ENCODE data around the gene CYP4F22. TPM values are rescaled to one million over a fixed set of nuclear protein-coding genes. Genes with fewer than 3 reads are reported as not detected.
"Not testable (repeated sequence)": the region's sequence is repeated elsewhere in the genome, so short reads cannot be mapped to it uniquely, and the experiment has no call there.

Gene CYP4F22
- total RNA-seq, result under 1 TPM; 0.24 to 0.86 TPM

DNA sequence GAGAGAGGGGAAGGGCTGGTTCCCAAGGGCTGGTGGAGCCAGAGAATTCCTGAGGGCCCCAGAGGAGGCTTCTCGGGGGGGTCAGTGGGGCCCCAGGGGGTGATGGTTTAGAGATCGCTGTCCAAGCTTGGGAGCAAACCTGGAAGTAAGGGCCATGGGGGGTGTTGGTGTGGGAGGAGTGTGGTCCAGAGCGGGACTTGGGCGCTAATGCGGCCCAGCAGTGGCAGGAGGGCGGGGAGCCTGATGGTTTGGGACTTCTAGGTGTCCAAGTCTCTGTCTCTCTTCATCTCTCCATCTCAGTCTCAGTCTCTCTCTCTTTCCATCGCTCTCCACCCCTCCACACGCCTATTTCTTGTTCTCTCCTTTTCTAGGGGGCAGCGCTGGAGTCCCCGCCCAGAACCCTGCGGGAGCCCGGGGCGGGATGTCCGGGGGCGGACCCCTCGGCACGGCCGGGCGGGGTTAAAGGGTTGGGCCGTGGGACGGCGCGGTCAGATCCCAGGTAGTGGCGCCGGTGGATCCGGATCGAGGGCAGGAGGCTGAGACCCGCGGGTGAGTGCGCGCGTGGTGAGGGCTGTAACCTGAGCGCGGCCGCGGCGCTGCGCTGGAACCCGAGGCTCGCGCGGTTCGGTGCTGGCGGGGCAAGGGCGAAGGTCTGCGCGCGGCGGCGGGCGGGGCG is at the start of gene CYP4F22:
Gene CYP4F22, plus strand, starts transcription at position 491 of the 676 bp plus-strand sequence. CDS start 16,812 bp downstream, outside the sequence.
- Mint-ChIP-seq H3K9me3 (no peaks in the 10 kb centered on the region), H3K36me3 (no peaks in the 10 kb centered on the region), H3K4me1 (ENCODE audit: low read depth in 2 of 2) (peaks cover 9 to 17% of the 10 kb centered on the region in 2 donors), H3K27ac (no peak within 1 kb of the TSS), H3K4me3 (peak within 1 kb of the TSS; percentile 69), H3K27me3 (peaks cover 8 to 11% of the 10 kb centered on the region in 2 donors)
- ATAC-seq, result peak; percentile 70 to 75
- DNase-seq (ENCODE audit: low spot score), result peak; percentile 63

GRCh38 chr19:15461694-15462093 is 46.6 kb upstream of the CYP4F22 start:
- Mint-ChIP-seq H3K4me1 (ENCODE audit: low read depth in 2 of 2) (peaks cover 27 to 32% of the 10 kb centered on the region in 2 donors), H3K36me3 (no peaks in the 10 kb centered on the region)

DNA sequence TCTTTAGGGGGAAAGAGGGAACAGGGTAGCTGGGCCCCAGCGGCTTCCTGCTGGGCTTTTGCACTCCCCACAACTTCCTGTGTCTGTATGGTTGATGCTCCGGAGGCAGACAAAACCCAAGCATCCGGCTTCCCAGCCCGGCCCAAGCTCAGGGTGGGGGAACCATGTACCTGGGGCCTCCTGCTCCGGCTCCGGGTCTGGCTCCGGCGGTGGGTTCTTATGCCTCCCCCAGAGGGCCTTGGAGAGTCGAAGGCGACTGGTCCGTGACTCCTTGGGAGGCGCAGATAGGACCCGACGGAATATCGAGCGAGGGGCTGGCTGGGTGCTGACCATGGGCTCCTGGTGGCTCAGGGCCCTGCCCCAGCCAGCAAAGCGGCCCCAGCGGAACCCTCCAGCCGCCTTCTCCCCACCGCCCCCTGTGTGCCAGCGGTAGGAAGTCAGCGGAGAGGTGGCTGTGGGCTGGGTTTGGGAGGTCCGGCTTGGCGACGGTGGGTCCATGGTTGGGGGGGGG is 44.4 kb upstream of the CYP4F22 start:
- Mint-ChIP-seq H3K27me3 (peaks cover 0 to 1% of the 10 kb centered on the region in 2 donors), H3K4me1 (ENCODE audit: low read depth in 2 of 2) (peaks cover 49 to 51% of the 10 kb centered on the region in 2 donors), H3K36me3 (no peaks in the 10 kb centered on the region), H3K27ac (peak overlapping the region; percentile 94 to 95), H3K9me3 (no peaks in the 10 kb centered on the region), H3K4me3 (peak overlapping the region; percentile 95)
- DNase-seq (ENCODE audit: low spot score), result peak; percentile 86
- peak; percentile 88 to 89 for ATAC-seq

More at GRCh38 chr19:15461694-15462093, 46.6 kb upstream of the CYP4F22 start:
- no peak for ATAC-seq
- no peaks in the 10 kb centered on the region for H3K27me3 Mint-ChIP-seq
- no peak for DNase-seq (ENCODE audit: low spot score)
- peak overlapping the region; percentile 94 to 95 for H3K27ac Mint-ChIP-seq
- no peaks in the 10 kb centered on the region for H3K9me3 Mint-ChIP-seq
- H3K4me3 Mint-ChIP-seq, result peak overlapping the region; percentile 17

DNA sequence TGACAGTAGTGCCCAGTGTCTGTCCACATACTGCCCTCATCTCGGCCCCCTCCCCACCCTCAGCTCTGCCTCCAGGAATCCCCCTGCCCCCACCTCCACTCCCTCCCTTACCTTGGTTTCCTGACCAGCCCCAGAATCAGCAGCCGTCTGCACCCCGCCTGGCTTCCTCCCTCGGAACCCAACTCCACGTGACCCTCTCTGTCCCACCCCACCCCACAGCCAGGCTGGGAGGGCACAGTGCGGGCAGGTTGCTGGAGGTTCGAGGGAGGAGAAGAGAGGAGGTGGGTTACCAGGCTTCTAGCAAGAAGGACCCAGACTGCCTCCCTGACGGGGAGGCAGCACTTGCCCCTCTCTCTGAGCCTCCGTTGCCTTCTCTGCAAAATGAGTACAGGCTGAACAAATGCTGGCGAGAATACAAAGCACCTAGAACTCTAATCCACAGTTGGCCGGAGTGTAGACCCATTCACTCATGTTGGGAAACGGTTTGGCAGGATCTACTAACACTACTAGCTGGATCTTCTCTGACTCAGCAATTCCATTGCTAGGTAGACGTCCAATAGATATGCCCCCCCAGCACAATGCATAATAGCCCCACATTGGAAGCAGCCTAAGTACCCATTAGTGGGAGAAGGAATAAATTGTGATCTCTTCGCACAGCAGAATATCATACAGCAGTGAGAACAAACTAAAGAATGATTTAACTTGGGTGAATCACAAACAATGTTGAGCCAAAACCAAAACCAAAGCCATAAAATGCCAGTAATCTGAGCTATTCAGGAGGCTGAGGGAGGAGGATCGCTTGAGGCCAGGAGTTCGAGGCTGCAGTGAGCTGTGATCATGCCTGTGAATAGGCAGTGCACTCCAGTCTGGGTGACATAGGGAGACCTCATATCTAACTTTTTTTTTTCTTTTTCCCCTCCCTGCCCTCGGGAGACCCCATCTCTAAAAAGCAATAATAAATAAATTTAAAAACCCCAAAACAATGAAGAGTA is 43.6 kb upstream of the CYP4F22 start, which contains the start of gene RASAL3:
Gene RASAL3, minus strand, starts transcription at position 151 of the 992 bp plus-strand sequence. CDS start 186 bp downstream, outside the sequence.
- Mint-ChIP-seq H3K27ac (peak within 1 kb of the TSS; percentile 94 to 95), H3K36me3 (no peaks in the 10 kb centered on the region), H3K9me3 (no peaks in the 10 kb centered on the region), H3K4me1 (ENCODE audit: low read depth in 2 of 2) (peaks cover 54% of the 10 kb centered on the region in 2 donors), H3K4me3 (peak within 1 kb of the TSS; percentile 95), H3K27me3 (peaks cover 0 to 6% of the 10 kb centered on the region in 2 donors)
- ATAC-seq, result peak; percentile 82 to 83
- peak; percentile 81 for DNase-seq (ENCODE audit: low spot score)

GRCh38 chr19:15466851-15467733 is 41.2 kb upstream of the CYP4F22 start:
- DNase-seq (ENCODE audit: low spot score), result peak; percentile 67
- Mint-ChIP-seq H3K9me3 (no peaks in the 10 kb centered on the region), H3K36me3 (no peaks in the 10 kb centered on the region), H3K27ac (peak overlapping the region; percentile 75 to 84), H3K4me1 (ENCODE audit: low read depth in 2 of 2) (peaks cover 51 to 54% of the 10 kb centered on the region in 2 donors), H3K4me3 (peak overlapping the region; percentile 74), H3K27me3 (peaks cover 0 to 8% of the 10 kb centered on the region in 2 donors)
- peak; percentile 62 to 64 for ATAC-seq

DNA sequence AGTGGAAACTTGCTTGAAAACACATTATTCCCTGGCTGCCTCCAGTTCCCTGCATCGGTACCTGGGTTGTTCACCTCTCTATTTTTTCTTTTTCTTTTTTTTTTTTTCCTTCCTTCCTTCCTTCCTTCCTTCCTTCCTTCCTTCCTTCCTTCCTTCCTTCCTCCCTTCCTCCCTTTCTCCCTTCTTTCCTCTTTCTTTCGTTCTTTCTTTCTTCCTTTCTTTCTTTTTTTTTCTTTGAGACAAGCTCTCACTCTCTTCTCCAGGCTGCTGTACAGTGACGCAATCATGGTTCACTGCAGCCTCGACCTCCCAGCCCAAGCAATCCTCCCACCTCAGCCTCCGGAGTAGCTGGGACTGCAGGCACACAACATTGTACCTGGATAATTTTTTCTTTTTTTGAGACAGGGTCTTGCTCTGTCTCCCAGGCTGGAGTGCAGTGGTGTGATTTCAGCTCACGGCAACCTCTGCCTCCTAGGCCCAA is 40.6 kb upstream of the CYP4F22 start:
- ATAC-seq, result no peak

DNA sequence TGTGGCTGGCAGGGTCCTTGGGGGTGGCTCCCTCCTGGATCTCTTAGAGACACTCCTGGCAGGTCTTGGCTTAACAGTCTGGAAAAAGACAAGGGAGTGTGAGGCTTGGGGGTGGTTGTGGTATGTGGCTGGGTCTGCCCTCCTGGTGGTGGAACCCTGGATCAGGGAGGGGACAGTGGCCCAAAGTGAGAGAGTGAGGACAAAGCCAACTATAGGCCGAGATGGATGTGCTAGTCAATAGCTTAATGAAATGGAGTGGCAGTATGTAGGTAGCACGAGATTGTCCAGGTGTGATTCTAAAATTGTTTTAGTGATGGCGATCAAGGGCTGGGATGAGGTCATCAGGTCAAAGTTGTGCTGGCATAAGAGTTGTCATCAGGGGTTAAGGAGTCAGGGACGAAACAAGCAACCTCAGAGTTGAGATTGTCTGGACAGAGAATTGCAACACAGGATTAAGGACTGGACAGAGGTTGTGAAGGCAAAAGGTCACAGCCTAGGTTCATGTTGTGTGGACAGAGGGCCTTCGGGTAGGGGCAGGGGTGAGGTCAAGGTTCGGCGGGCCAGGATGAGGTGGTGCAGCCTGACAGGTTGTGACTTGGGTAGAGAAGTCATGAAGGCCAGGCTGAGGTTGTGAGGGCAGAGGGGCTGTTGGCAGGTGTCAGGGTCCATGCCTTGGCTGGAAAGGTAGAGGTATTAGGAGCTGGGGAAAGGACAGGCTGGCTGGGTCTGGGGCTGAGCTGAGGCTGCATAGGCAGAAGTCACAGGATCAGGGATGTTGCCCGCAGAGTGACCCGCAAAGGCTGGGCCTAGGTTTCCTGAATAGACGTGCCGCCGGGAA is 39.4 kb upstream of the CYP4F22 start:
- DNase-seq (ENCODE audit: low spot score) (peak; percentile 51), ATAC-seq (no peak)
- H3K9me3 Mint-ChIP-seq, result no peaks in the 10 kb centered on the region
- peaks cover 44 to 46% of the 10 kb centered on the region in 2 donors for H3K4me1 Mint-ChIP-seq (ENCODE audit: low read depth in 2 of 2)
- H3K27ac Mint-ChIP-seq, result peak overlapping the region; percentile 22 to 84
- H3K4me3 Mint-ChIP-seq, result peak overlapping the region; percentile 80
- no peaks in the 10 kb centered on the region for H3K36me3 Mint-ChIP-seq
- H3K27me3 Mint-ChIP-seq, result peaks cover 0 to 8% of the 10 kb centered on the region in 2 donors

More for the DNA sequence above, 40.6 kb upstream of the CYP4F22 start:
- Mint-ChIP-seq H3K4me3 (peak overlapping the region; percentile 80), H3K27me3 (peaks cover 0 to 8% of the 10 kb centered on the region in 2 donors), H3K36me3 (no peaks in the 10 kb centered on the region), H3K27ac (peak overlapping the region; percentile 75 to 84), H3K9me3 (no peaks in the 10 kb centered on the region), H3K4me1 (ENCODE audit: low read depth in 2 of 2) (peaks cover 48 to 51% of the 10 kb centered on the region in 2 donors)
- peak; percentile 16 for DNase-seq (ENCODE audit: low spot score)

DNA sequence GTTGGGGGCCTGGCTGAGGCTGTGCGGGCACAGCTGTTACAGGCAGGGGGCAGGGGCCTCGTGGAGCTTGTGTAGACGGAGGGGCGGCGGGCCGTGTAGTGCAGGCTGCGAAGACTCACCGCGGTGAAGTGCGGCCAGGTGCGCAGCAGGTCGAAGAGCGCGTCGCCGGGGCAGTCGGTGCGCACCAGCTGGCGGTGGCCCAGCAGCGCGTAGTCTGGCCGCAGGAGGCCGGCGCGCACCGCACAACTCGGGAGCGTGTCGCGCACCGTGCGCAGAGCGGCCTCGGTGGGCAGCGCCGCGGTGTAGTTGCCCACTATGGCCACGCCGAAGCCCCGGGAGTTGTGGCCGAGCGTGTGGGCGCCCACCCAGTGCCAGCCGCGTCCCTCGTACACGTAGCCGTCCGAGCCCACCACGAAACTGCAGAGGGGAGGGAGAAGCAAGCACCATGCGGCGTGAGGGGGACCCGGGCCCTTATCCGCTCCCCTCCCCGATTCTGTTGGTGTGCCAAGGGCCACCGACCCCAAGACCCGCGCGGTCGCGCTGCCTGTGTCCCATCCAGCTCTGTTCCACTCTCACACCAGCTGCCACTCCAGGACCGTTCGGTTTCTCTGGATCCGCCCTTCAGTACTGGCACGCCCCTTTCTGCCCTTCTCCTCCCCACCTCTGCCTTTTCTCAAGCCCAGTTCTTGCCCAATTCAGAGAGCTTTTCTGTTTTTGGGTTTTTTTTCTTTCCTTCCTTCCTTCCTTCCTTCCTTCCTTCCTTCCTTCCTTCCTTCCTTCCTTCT is 38.6 kb upstream of the CYP4F22 start:
- Mint-ChIP-seq H3K4me3 (peak overlapping the region; percentile 80), H3K4me1 (ENCODE audit: low read depth in 2 of 2) (peaks cover 41 to 43% of the 10 kb centered on the region in 2 donors), H3K27me3 (peaks cover 0 to 8% of the 10 kb centered on the region in 2 donors), H3K27ac (peak overlapping the region; percentile 22 to 84), H3K36me3 (no peaks in the 10 kb centered on the region), H3K9me3 (no peaks in the 10 kb centered on the region)
- ATAC-seq, result peak; percentile 68 to 77
- DNase-seq (ENCODE audit: low spot score), result peak; percentile 60

GRCh38 chr19:15471639-15472101 is 36.7 kb upstream of the CYP4F22 start:
- peak; percentile 55 for DNase-seq (ENCODE audit: low spot score)
- Mint-ChIP-seq H3K27ac (no peak overlapping the region), H3K27me3 (peaks cover 0 to 8% of the 10 kb centered on the region in 2 donors), H3K36me3 (no peaks in the 10 kb centered on the region), H3K4me3 (no peak overlapping the region), H3K9me3 (no peaks in the 10 kb centered on the region), H3K4me1 (ENCODE audit: low read depth in 2 of 2) (peaks cover 40 to 43% of the 10 kb centered on the region in 2 donors)
- no peak for ATAC-seq

- H3K36me3 Mint-ChIP-seq; ATAC-seq; DNase-seq (ENCODE audit: low spot score); H3K27me3 Mint-ChIP-seq; H3K4me3 Mint-ChIP-seq; H3K9me3 Mint-ChIP-seq: not testable (repeated sequence)
- Mint-ChIP-seq H3K27ac (peak overlapping the region in 1 of 2 donors; percentile 9), H3K4me1 (ENCODE audit: low read depth in 2 of 2) (peaks cover 25 to 26% of the 10 kb centered on the region in 2 donors)
Measured at GRCh38 chr19:15473821-15474220, 34.5 kb upstream of the CYP4F22 start.

GRCh38 chr19:15475169-15475568 is 33.2 kb upstream of the CYP4F22 start:
- no peak for DNase-seq (ENCODE audit: low spot score)

More at GRCh38 chr19:15475169-15475568, 33.2 kb upstream of the CYP4F22 start:
- no peaks in the 10 kb centered on the region for H3K9me3 Mint-ChIP-seq
- H3K4me1 Mint-ChIP-seq (ENCODE audit: low read depth in 2 of 2), result peaks cover 12 to 17% of the 10 kb centered on the region in 2 donors
- no peak for ATAC-seq
- H3K36me3 Mint-ChIP-seq, result no peaks in the 10 kb centered on the region
- peaks cover 0 to 2% of the 10 kb centered on the region in 2 donors for H3K27me3 Mint-ChIP-seq
- H3K27ac Mint-ChIP-seq, result no peak overlapping the region
- no peak overlapping the region for H3K4me3 Mint-ChIP-seq

Measured in natural killer cell treated with Interleukin-12 subunit alpha and Interleukin-12 subunit beta and Interleukin-15 and Interleukin-18, amount 100 ng/mL, for 72 hours (primary cell).